Sigmoid colon (tissue), 7 donors: ENCODE measurements around the gene USP31. TPM values are rescaled to one million over a fixed set of nuclear protein-coding genes. Genes with fewer than 3 reads are reported as not detected.

ENCODE experiments used
- DNase-seq: peaks from one replicate; pipeline ENCODE4 v3.0.0-alpha.2; 2019
- H3K27ac ChIP-seq, 4 donors: fragments of 200-600 bp; sonication (generic); one replicate each; pipeline ENCODE4 v1.5.1; 2016 to 2019; ENCODE audit warnings: mild to moderate bottlenecking in 1 of 4
- H3K27me3 ChIP-seq, 3 donors: fragments of 200-600 bp; sonication (generic); one replicate each; pipeline ENCODE4 v1.5.1; 2019; ENCODE audit warnings: mild to moderate bottlenecking in 1 of 3
- H3K36me3 ChIP-seq, 4 donors: fragments of 200-600 bp; sonication (generic); one replicate each; pipeline ENCODE4 v1.5.1; 2016 to 2019
- H3K4me1 ChIP-seq, 4 donors: fragments of 200-600 bp; sonication (generic); one replicate each; pipeline ENCODE4 v1.5.1; 2017 to 2019
- H3K4me3 ChIP-seq, 4 donors: fragments of 200-600 bp; sonication (generic); one replicate each; pipeline ENCODE4 v1.5.1; 2017 to 2019; ENCODE audit warnings: mild to moderate bottlenecking in 2 of 4, moderate library complexity in 1 of 4
- H3K9me3 ChIP-seq, 4 donors: fragments of 200-600 bp in 3 of 4; sonication (generic) in 3 of 4; one replicate each; pipeline versions ENCODE4 v1.5.1 to v1.6.1; 2013 to 2019
- CTCF ChIP-seq, 4 experiments: fragments of 450-650 bp in 3 of 4; fragments of 200-600 bp in 1 of 4; IDR thresholded peaks; one replicate each; pipeline ENCODE4 v1.5.1; 2016 to 2019; ENCODE audit warnings: antibody characterized with exemption in 4 of 4, mild to moderate bottlenecking in 3 of 4, moderate library complexity in 2 of 4
- EP300 ChIP-seq, 4 donors: sonication (generic); formaldehyde crosslinking; IDR thresholded peaks; one replicate each; pipeline ENCODE4 v1.6.1; 2017; ENCODE audit warnings: antibody characterized with exemption in 4 of 4
- POLR2A ChIP-seq, 2 donors: fragments of 450-650 bp; IDR thresholded peaks; one replicate each; pipeline ENCODE4 v1.6.1; 2016; ENCODE audit warnings: antibody characterized with exemption in 2 of 2, mild to moderate bottlenecking in 2 of 2, moderate library complexity in 2 of 2
- POLR2AphosphoS5 ChIP-seq, 4 donors: sonication (generic); formaldehyde crosslinking; IDR thresholded peaks; one replicate each; pipeline ENCODE4 v1.6.1; 2017; ENCODE audit warnings: antibody characterized with exemption in 4 of 4
- WGBS, 2 donors: extraction: QIAGEN DNeasy Blood & Tissue Kit; methylation state at CpG; one replicate each; pipeline ENCODE4 v1.1.7; 2013; 5-methylcytosine and 5-hydroxymethylcytosine counted together
- intact Hi-C: fragments of 100-400 bp; cut with DNase I; formaldehyde crosslinking; loops from one replicate; pipeline ENCODE4 v1.15.1; 2023
- polyA plus RNA-seq, 3 donors: library from polyadenylated mRNA; stranded (reverse); fragments of 200-250 nt; gene quantifications; one replicate each; pipeline ENCODE4 v1.2.3, GENCODE V29; 2013
- total RNA-seq, 4 donors: library from RNA; depleted of rRNA; stranded (reverse); fragments of >200 nt; gene quantifications; one replicate each; pipeline ENCODE4 v1.1.0, GENCODE V29; 2016
- donor health status: healthy with polysubstance abuse.
- donor health status: Bipolar disorder and iron deficiency.
- donor health status: healthy.

The USP31 gene
- total and polyA plus RNA-seq, 7 donors: 0.60 to 21.0 (median 12.7) TPM

DNA sequence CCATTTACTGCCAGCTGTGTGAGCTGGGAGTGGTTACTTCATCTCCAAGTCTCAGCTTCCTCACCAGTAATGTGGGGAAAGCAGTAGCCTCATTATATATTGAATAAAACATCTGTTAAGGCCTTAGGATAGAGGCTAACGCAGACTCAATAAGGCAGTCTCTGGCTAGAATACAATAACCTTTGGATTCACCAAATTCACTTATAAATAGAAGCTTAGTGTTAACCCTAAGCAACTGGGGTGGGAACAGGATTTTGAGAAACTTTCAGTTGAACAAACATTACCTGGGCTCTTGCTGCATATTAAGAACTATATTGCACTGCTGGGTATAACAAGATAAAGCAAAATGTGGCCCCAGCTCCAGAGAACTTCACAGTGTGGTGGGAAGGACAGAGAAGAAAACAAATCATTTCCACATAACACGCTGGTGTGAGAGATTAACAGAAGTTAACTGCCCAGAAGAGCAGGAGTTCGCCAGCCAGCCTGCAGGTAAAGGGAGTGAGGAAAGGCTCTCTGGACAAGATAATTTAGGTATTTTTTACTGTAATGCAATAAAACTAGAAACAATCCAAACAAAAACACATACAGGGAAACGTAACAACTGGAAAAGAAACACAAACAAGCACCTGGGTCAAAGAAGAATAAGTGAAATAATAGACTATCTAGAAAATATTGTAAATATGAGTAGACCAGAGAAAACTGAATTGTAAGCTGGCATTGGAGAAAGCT lies 57.0 kb downstream of the USP31 start:
- Histone ChIP-seq H3K4me1 (no peaks in the 10 kb centered on the region), H3K27me3 (no peaks in the 10 kb centered on the region), H3K36me3 (peaks cover 0 to 44% (median 20%) of the 10 kb centered on the region in 4 donors), H3K9me3 (no peaks in the 10 kb centered on the region), H3K4me3 (no peak overlapping the region), H3K27ac (no peak overlapping the region)
- no peak for DNase-seq
- TF ChIP-seq POLR2AphosphoS5 (IDR thresholded peaks at IDR 0.05): no peak
- no peak for TF ChIP-seq CTCF (IDR thresholded peaks at IDR 0.05)
- TF ChIP-seq POLR2A (IDR thresholded peaks at IDR 0.05): no peak
- TF ChIP-seq EP300 (IDR thresholded peaks at IDR 0.05): no peak
- intact Hi-C loops: no loop called here
- 91 to 93% methylated on average over 4 of the region's 4 CpGs for WGBS, 2 donors

DNA sequence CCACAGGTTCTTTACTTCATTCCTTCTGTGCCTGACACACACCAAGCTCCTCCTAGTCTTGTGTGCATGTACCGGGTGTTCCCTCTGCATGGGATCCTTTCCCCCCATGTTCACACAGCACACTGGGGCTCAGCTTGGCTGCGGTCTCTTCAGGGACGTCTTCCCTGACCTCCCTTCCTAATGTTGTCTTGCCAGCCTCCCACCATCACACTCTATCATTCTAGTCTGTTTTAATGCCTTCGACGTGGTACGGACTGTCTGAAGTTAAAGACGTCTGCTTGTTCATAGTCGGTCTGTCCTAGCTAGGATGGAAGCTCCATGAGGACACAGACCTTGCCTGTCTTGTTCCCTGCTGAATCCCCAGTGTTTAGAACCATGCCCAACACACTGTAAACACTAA lies 60.1 kb downstream of the USP31 start:
- Histone ChIP-seq H3K9me3 (no peaks in the 10 kb centered on the region), H3K36me3 (peaks cover 0 to 58% (median 26%) of the 10 kb centered on the region in 4 donors), H3K27ac (no peak overlapping the region), H3K4me3 (no peak overlapping the region), H3K4me1 (no peaks in the 10 kb centered on the region), H3K27me3 (no peaks in the 10 kb centered on the region)
- 97% methylated on average over 8 of the region's 8 CpGs for WGBS, 2 donors
- DNase-seq: no peak
- TF ChIP-seq EP300 (IDR thresholded peaks at IDR 0.05) (no peak), POLR2A (IDR thresholded peaks at IDR 0.05) (no peak), CTCF (IDR thresholded peaks at IDR 0.05) (no peak), POLR2AphosphoS5 (IDR thresholded peaks at IDR 0.05) (no peak)
- intact Hi-C loops: no loop called here

DNA sequence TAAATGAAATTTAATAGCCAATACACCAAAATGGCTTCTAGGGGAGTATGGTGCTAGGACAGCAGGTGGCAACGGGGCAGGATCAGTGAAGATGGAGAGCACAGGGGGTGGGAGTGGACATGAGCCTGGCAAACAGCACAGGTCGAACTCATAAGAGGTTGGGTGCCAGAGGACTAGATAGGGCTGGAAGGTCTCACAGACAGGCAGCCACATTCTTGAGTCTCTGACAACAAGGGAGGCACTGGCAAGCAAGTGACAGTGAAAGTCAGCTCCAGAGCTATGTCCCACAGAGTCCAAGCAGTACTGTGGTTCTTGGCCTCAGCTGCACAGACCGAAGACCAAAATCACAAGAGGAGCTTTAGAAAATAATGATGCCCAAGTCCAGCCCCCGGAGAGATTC lies 61.2 kb downstream of the USP31 start:
- H3K4me3 ChIP-seq: no peak overlapping the region
- H3K9me3 ChIP-seq: no peaks in the 10 kb centered on the region
- no peaks in the 10 kb centered on the region for H3K27me3 ChIP-seq
- intact Hi-C loops: no loop called here
- H3K36me3 ChIP-seq: peaks cover 0 to 63% (median 23%) of the 10 kb centered on the region in 4 donors
- DNase-seq: no peak
- no peaks in the 10 kb centered on the region for H3K4me1 ChIP-seq
- TF ChIP-seq POLR2A (IDR thresholded peaks at IDR 0.05): no peak
- TF ChIP-seq CTCF (IDR thresholded peaks at IDR 0.05): no peak
- no peak for TF ChIP-seq POLR2AphosphoS5 (IDR thresholded peaks at IDR 0.05)
- TF ChIP-seq EP300 (IDR thresholded peaks at IDR 0.05): no peak
- 91% methylated on average over 4 of the region's 4 CpGs for WGBS, 2 donors
- H3K27ac ChIP-seq: no peak overlapping the region

DNA sequence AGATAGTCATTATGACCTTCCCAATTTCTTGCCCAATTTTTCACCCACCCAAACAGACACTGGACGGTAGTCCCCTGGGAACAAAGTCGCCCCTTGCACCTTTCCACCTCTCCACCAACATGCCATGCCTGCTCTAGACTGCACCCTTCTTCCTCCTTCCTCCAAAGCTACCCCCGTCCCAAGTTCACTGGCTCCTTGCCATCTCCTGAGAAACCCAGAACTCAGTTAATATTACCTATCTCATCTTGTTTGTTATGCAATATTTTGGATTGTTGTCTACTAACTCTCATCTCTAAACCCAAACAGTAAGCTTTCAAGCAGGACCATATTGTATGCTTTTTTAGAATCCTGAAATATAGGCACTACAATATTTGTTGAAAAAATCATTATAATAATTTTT lies 63.3 kb downstream of the USP31 start:
- Histone ChIP-seq H3K27ac (no peak overlapping the region), H3K4me1 (no peaks in the 10 kb centered on the region), H3K4me3 (no peak overlapping the region), H3K36me3 (peaks cover 0 to 82% (median 26%) of the 10 kb centered on the region in 4 donors), H3K9me3 (no peaks in the 10 kb centered on the region), H3K27me3 (no peaks in the 10 kb centered on the region)
- TF ChIP-seq POLR2AphosphoS5 (IDR thresholded peaks at IDR 0.05) (no peak), POLR2A (IDR thresholded peaks at IDR 0.05) (no peak), CTCF (IDR thresholded peaks at IDR 0.05) (no peak), EP300 (IDR thresholded peaks at IDR 0.05) (no peak)
- no peak for DNase-seq
- intact Hi-C loops: no loop called here
- 79 to 80% methylated on average over 3 of the region's 3 CpGs for WGBS, 2 donors
